ENCODE data around the gene HINT1.

HINT1 gene

GRCh38 chr5:131193106-131193505 lies 28.1 kb upstream of the HINT1 start:
- H3K4me3 Mint-ChIP-seq = no peak overlapping the region
- no peaks in the 10 kb centered on the region for H3K9me3 Mint-ChIP-seq
- no peaks in the 10 kb centered on the region for H3K4me1 Mint-ChIP-seq
- DNase-seq = no peak
- no peaks in the 10 kb centered on the region for H3K27me3 Mint-ChIP-seq
- ATAC-seq = no peak
- no peak overlapping the region for H3K27ac Mint-ChIP-seq

- ATAC-seq = no peak
- peaks cover 17% of the 10 kb centered on the region for H3K4me1 Mint-ChIP-seq
- no peak overlapping the region for H3K4me3 Mint-ChIP-seq
- no peak overlapping the region for H3K27ac Mint-ChIP-seq
- no peak for DNase-seq
- H3K27me3 Mint-ChIP-seq = no peaks in the 10 kb centered on the region
- H3K9me3 Mint-ChIP-seq = no peaks in the 10 kb centered on the region
Observed at GRCh38 chr5:131186561-131187256, 21.7 kb upstream of the HINT1 start.

GRCh38 chr5:131185523-131186104 lies 20.6 kb upstream of the HINT1 start:
- Mint-ChIP-seq H3K27ac (no peak overlapping the region), H3K27me3 (no peaks in the 10 kb centered on the region), H3K9me3 (no peaks in the 10 kb centered on the region), H3K4me3 (no peak overlapping the region), H3K4me1 (peaks cover 17% of the 10 kb centered on the region)
- ATAC-seq (no peak), DNase-seq (no peak)

- Mint-ChIP-seq H3K4me1 (peaks cover 26% of the 10 kb centered on the region), H3K4me3 (no peak overlapping the region), H3K27ac (no peak overlapping the region), H3K27me3 (no peaks in the 10 kb centered on the region), H3K9me3 (no peaks in the 10 kb centered on the region)
- no peak for ATAC-seq
- no peak for DNase-seq
Observed at GRCh38 chr5:131182839-131183238, 17.8 kb upstream of the HINT1 start.

GRCh38 chr5:131180407-131180806 lies 15.4 kb upstream of the HINT1 start:
- DNase-seq (no peak), ATAC-seq (no peak)
- H3K4me1 Mint-ChIP-seq = peaks cover 35% of the 10 kb centered on the region
- H3K27me3 Mint-ChIP-seq = no peaks in the 10 kb centered on the region
- no peaks in the 10 kb centered on the region for H3K9me3 Mint-ChIP-seq
- H3K4me3 Mint-ChIP-seq = no peak overlapping the region
- no peak overlapping the region for H3K27ac Mint-ChIP-seq

GRCh38 chr5:131171276-131171810 lies 6.3 kb upstream of the HINT1 start:
- Mint-ChIP-seq H3K27ac (peak overlapping the region; percentile 97 to 98), H3K9me3 (no peaks in the 10 kb centered on the region), H3K27me3 (no peaks in the 10 kb centered on the region), H3K4me3 (peak overlapping the region; percentile 96 to 98), H3K4me1 (peaks cover 49% of the 10 kb centered on the region)
- ATAC-seq (peak; percentile 11), DNase-seq (no peak)

GRCh38 chr5:131170540-131171275 lies 5.7 kb upstream of the HINT1 start, which contains the start of gene LYRM7:
Gene LYRM7, plus strand, starts transcription at chr5:131170944. Its CDS starts 77 bp downstream, at chr5:131171021.
- peak; percentile 93 to 97 for DNase-seq
- peak; percentile 98 for ATAC-seq
- Mint-ChIP-seq H3K4me1 (peaks cover 53% of the 10 kb centered on the region), H3K4me3 (peak within 1 kb of the TSS; percentile 96 to 98), H3K27ac (peak within 1 kb of the TSS; percentile 97 to 98), H3K27me3 (no peaks in the 10 kb centered on the region), H3K9me3 (no peaks in the 10 kb centered on the region)

GRCh38 chr5:131169810-131170539 lies 4.9 kb upstream of the HINT1 start:
- no peak for ATAC-seq

GRCh38 chr5:131167615-131168014 lies 2.6 kb upstream of the HINT1 start:
- Mint-ChIP-seq H3K27ac (no peak overlapping the region), H3K4me3 (no peak overlapping the region), H3K9me3 (no peaks in the 10 kb centered on the region), H3K4me1 (peaks cover 48% of the 10 kb centered on the region), H3K27me3 (no peaks in the 10 kb centered on the region)
- DNase-seq (no peak), ATAC-seq (no peak)

More at GRCh38 chr5:131169810-131170539, 4.9 kb upstream of the HINT1 start:
- DNase-seq = no peak
- Mint-ChIP-seq H3K4me1 (peaks cover 56% of the 10 kb centered on the region), H3K27ac (peak overlapping the region; percentile 88 to 97), H3K4me3 (peak overlapping the region; percentile 96 to 98), H3K9me3 (no peaks in the 10 kb centered on the region), H3K27me3 (no peaks in the 10 kb centered on the region)

GRCh38 chr5:131164191-131165118 lies 601 bp downstream of the HINT1 start:
- peak overlapping the region; percentile 93 to 94 for H3K4me3 Mint-ChIP-seq
- peaks cover 57% of the 10 kb centered on the region for H3K4me1 Mint-ChIP-seq
- DNase-seq (peak; percentile 78 to 81), ATAC-seq (peak; percentile 81)
- H3K9me3 Mint-ChIP-seq = no peaks in the 10 kb centered on the region
- H3K27me3 Mint-ChIP-seq = no peaks in the 10 kb centered on the region
- peak overlapping the region; percentile 98 to 99 for H3K27ac Mint-ChIP-seq

- Mint-ChIP-seq H3K9me3 (no peaks in the 10 kb centered on the region), H3K27me3 (no peaks in the 10 kb centered on the region), H3K4me3 (peak overlapping the region; percentile 83 to 93), H3K4me1 (peaks cover 58% of the 10 kb centered on the region), H3K27ac (peak overlapping the region; percentile 88 to 97)
- DNase-seq (no peak), ATAC-seq (no peak)
Observed at GRCh38 chr5:131163276-131164119, 1.6 kb downstream of the HINT1 start.

GRCh38 chr5:131160134-131160533 lies 4.9 kb downstream of the HINT1 start:
- H3K9me3 Mint-ChIP-seq = no peaks in the 10 kb centered on the region
- H3K4me1 Mint-ChIP-seq = peaks cover 41% of the 10 kb centered on the region
- no peaks in the 10 kb centered on the region for H3K27me3 Mint-ChIP-seq
- H3K27ac Mint-ChIP-seq = no peak overlapping the region
- DNase-seq = no peak
- ATAC-seq = no peak
- no peak overlapping the region for H3K4me3 Mint-ChIP-seq

GRCh38 chr5:131156957-131157356 lies 8.1 kb downstream of the HINT1 start:
- ATAC-seq = no peak

GRCh38 chr5:131156385-131156784 lies 8.7 kb downstream of the HINT1 start:
- no peaks in the 10 kb centered on the region for H3K27me3 Mint-ChIP-seq
- no peak overlapping the region for H3K4me3 Mint-ChIP-seq
- H3K4me1 Mint-ChIP-seq = peaks cover 18% of the 10 kb centered on the region
- no peak for DNase-seq
- no peaks in the 10 kb centered on the region for H3K9me3 Mint-ChIP-seq
- no peak for ATAC-seq
- H3K27ac Mint-ChIP-seq = peak overlapping the region in 1 of 2 donors; percentile 61

More at GRCh38 chr5:131156957-131157356, 8.1 kb downstream of the HINT1 start:
- H3K27me3 Mint-ChIP-seq = no peaks in the 10 kb centered on the region
- no peak overlapping the region for H3K4me3 Mint-ChIP-seq
- H3K4me1 Mint-ChIP-seq = peaks cover 24% of the 10 kb centered on the region
- no peak overlapping the region for H3K27ac Mint-ChIP-seq
- DNase-seq = no peak
- H3K9me3 Mint-ChIP-seq = no peaks in the 10 kb centered on the region

Measured in stimulated activated naive CD8-positive, alpha-beta T cell treated with anti-CD3 and anti-CD28 coated beads, Interleukin-15, amount 100 ng/mL, for 72 hours (primary cell).